ENCODE measurements around the gene ZNF513. TPM values are rescaled to one million over a fixed set of nuclear protein-coding genes. Genes with fewer than 3 reads are reported as not detected.

The ZNF513 gene
- total and polyA plus RNA-seq, 2 donors (not counting 3 experiments of a cell fraction or from before 2014, with no cell fraction given): 19.0 to 30.6 TPM

GRCh38 chr2:27407798-27408491 lies 27.4 kb upstream of the ZNF513 start:
- H4K20me1 ChIP-seq (replicated peaks; ENCODE audit: control insufficient read depth, extremely low read depth, insufficient read depth, low read length): peaks cover 2% of the 10 kb centered on the region
- intact Hi-C loops (cut with micrococcal nuclease) (loop anchor here (1.0 to 5.0 kb wide), 3 partner anchors 174 to 275 kb away; partner anchors contain the start of genes SLC4A1AP, SUPT7L and ZNF512), dilution Hi-C loops (cut with MboI; ENCODE audit: extremely low pct_ligation_motif_present, low sequenced_read_pairs) (no loop called here)
- peaks cover 1 to 5% of the 10 kb centered on the region in 2 experiments for H3K27me3 ChIP-seq (ENCODE audit: control insufficient read depth in 2 of 2, insufficient read depth in 2 of 2, low read length in 2 of 2)
- no TSS peak for BruUV-seq (replicated peaks)
- H3K9me3 ChIP-seq (replicated peaks; ENCODE audit: control insufficient read depth, insufficient read depth, low read length): no peaks in the 10 kb centered on the region
- peak; percentile 89 for FAIRE-seq
- TF ChIP-seq EZH2 (IDR thresholded peaks at IDR 0.05; ENCODE audit: borderline replicate concordance, low read depth, low read length, severe bottlenecking) (no peak), CTCF (IDR thresholded peaks at IDR 0.05; ENCODE audit: extremely low read depth in 1 of 2, insufficient read depth in 1 of 2, low read depth in 1 of 2, low read length in 2 of 2) (peak; percentile 49 to 56)
- ChIA-PET CTCF (interaction anchor here (0.7 to 4.3 kb wide), 8 partner anchors 10 to 275 kb away, joined by 3 to 75 read pairs (median 5); partner anchors contain the start of genes GTF3C2, NRBP1, SLC4A1AP and SUPT7L), POLR2A (interaction anchor here (2.9 kb wide), 1 partner anchor 21 kb away, joined by 18 read pairs; the partner anchor contains the start of gene NRBP1)
- no peak overlapping the region for H2AFZ ChIP-seq (ENCODE audit: low read depth, low read length)
- H3K79me2 ChIP-seq (ENCODE audit: control insufficient read depth, insufficient read depth, low read length): peaks cover 62% of the 10 kb centered on the region
- peak overlapping the region; percentile 99 for H3K4me2 ChIP-seq (ENCODE audit: insufficient read depth, low read length)
- no peaks in the 10 kb centered on the region for H3K9me1 ChIP-seq (replicated peaks; ENCODE audit: control insufficient read depth, extremely low read depth, insufficient read depth, low read length)
- H3K36me3 ChIP-seq (ENCODE audit: control insufficient read depth in 2 of 2, extremely low read depth in 1 of 2, insufficient read depth in 2 of 2, low read length in 2 of 2): peaks cover 0 to 6% of the 10 kb centered on the region in 2 experiments
- H3K9ac ChIP-seq (replicated peaks; ENCODE audit: extremely low read depth, insufficient read depth, low read length): peak overlapping the region; percentile 85
- H3K4me3 ChIP-seq (replicated peaks in 1 of 3; ENCODE audit: insufficient read depth in 1 of 3, low read depth in 1 of 3, low read length in 3 of 3): peak overlapping the region; percentile 71 to 90 (median 84)
- DNase-seq (ENCODE audit: low read depth, low spot score): peak; percentile 75
- peak overlapping the region; percentile 73 for H3K27ac ChIP-seq (ENCODE audit: insufficient read depth, low read depth, low read length)
- H3K4me1 ChIP-seq (ENCODE audit: control insufficient read depth, extremely low read depth, insufficient read depth, low read length): peaks cover 20% of the 10 kb centered on the region

Data from endothelial cell of umbilical vein (primary cell).